ENCODE data around the gene TAB2. TPM values are rescaled to one million over a fixed set of nuclear protein-coding genes. Genes with fewer than 3 reads are reported as not detected.

TAB2 gene
- total and polyA plus RNA-seq, 2 of the 8 experiments (the other 6 are each of a cell fraction or from before 2014, with no cell fraction given), result 40.4 to 63.0 TPM

GRCh38 chr6:149397384-149397783 is 79.9 kb downstream of the TAB2 start (continued):
- no peak for TF ChIP-seq CHD7 (IDR thresholded peaks at IDR 0.05; ENCODE audit: insufficient replicate concordance, low read length)
- no peak for TF ChIP-seq BRCA1 (IDR thresholded peaks at IDR 0.05; ENCODE audit: low read depth, low read length)
- TF ChIP-seq FOSL1 (IDR thresholded peaks at IDR 0.05; ENCODE audit: insufficient read depth, low read depth, low read length), result no peak
- TF ChIP-seq HDAC6 (IDR thresholded peaks at IDR 0.05; ENCODE audit: low read depth, low read length), result no peak
- TF ChIP-seq GABPA (IDR thresholded peaks at IDR 0.05; ENCODE audit: borderline replicate concordance, insufficient read depth, low read length), result no peak
- no peak for TF ChIP-seq MAX (IDR thresholded peaks at IDR 0.05)
- TF ChIP-seq NANOG (IDR thresholded peaks at IDR 0.05; ENCODE audit: insufficient read depth, low read depth, low read length, poor library complexity, severe bottlenecking), result no peak
- TF ChIP-seq KDM4A (IDR thresholded peaks at IDR 0.05; ENCODE audit: low read depth, low read length, severe bottlenecking), result no peak
- no peak for TF ChIP-seq YY1 (IDR thresholded peaks at IDR 0.05; ENCODE audit: low read depth, low read length)
- no peak for TF ChIP-seq KDM5A (IDR thresholded peaks at IDR 0.05; ENCODE audit: low read length)
- no peak for TF ChIP-seq SP4 (IDR thresholded peaks at IDR 0.05; ENCODE audit: low read length)
- TF ChIP-seq CBX8 (IDR thresholded peaks at IDR 0.05; ENCODE audit: borderline replicate concordance, low read depth, low read length), result no peak
